ENCODE results near the gene SPRED2.

- TF ChIP-seq EZH2 (IDR thresholded peaks at IDR 0.05; ENCODE audit: borderline replicate concordance, low read length) (no peak), CTCF (conservative IDR thresholded peaks at IDR 0.05 in 1 of 2, IDR thresholded peaks at IDR 0.05 in 1 of 2; ENCODE audit: extremely low read depth in 1 of 2, insufficient read depth in 1 of 2, low read depth in 1 of 2, low read length in 2 of 2) (no peak)
These were observed 35.9 kb downstream of the SPRED2 start for GRCh38 chr2:65396348-65397026.
